Activated CD4-positive, alpha-beta T cell treated with anti-CD3 and anti-CD28 coated beads for 36 hours (primary cell): ENCODE measurements around the gene THAP11. TPM values are rescaled to one million over a fixed set of nuclear protein-coding genes. Genes with fewer than 3 reads are reported as not detected.
"Not testable (repeated sequence)": the region's sequence is repeated elsewhere in the genome, so short reads cannot be mapped to it uniquely, and the experiment has no call there.

Experiments
- ATAC-seq: fragments of 200-7000 bp; cut with Tn5 transposase; one replicate; pipeline ENCODE4 v1.10.0; 2021; ENCODE audit warnings: mild to moderate bottlenecking, moderate library complexity
- CTCF ChIA-PET: fragments of 350-600 bp; sonication (Branson Sonifier 250); formaldehyde crosslinking; loops from one replicate; lab custom pipeline; 2021; ENCODE audit warnings: antibody characterized with exemption; lab: Charles Lee
- POLR2A ChIA-PET: fragments of 350-600 bp; sonication (Branson Sonifier 250); formaldehyde crosslinking; loops from one replicate; lab custom pipeline; 2021; ENCODE audit warnings: antibody characterized with exemption, inconsistent platforms; lab: Charles Lee
- DNase-seq: peaks from one replicate; pipeline ENCODE4 v3.0.0-alpha.2; 2020
- H3K27ac Mint-ChIP-seq: one replicate; pipeline ENCODE4 v1.8.0; 2021; ENCODE audit warnings: mixed read lengths
- H3K27me3 Mint-ChIP-seq: one replicate; pipeline ENCODE4 v1.8.0; 2021; ENCODE audit warnings: mixed read lengths
- H3K36me3 Mint-ChIP-seq: one replicate; pipeline ENCODE4 v1.8.0; 2021; ENCODE audit warnings: low read depth, mixed read lengths
- H3K4me1 Mint-ChIP-seq: one replicate; pipeline ENCODE4 v1.8.0; 2021; ENCODE audit warnings: mixed read lengths
- H3K4me3 Mint-ChIP-seq: one replicate; pipeline ENCODE4 v1.8.0; 2021; ENCODE audit warnings: mild to moderate bottlenecking, moderate library complexity, mixed read lengths
- H3K9me3 Mint-ChIP-seq: one replicate; pipeline ENCODE4 v1.8.0; 2021; ENCODE audit warnings: low read depth, mixed read lengths
- intact Hi-C, 2 experiments: fragments of 100-400 bp; cut with DNase I in 1 of 2; cut with micrococcal nuclease in 1 of 2; formaldehyde crosslinking; loops; one replicate each; pipeline versions ENCODE4 v1.14.2 to v1.15.1; 2022 to 2024; cut with DNase I, micrococcal nuclease
- total RNA-seq, 2 experiments: library from RNA; stranded (reverse); gene quantifications; one replicate each; pipeline ENCODE4 v1.2.3, GENCODE V29; 2021

The THAP11 gene
- total RNA-seq, 2 experiments from 2014 or later = 31.8 to 34.5 TPM

DNA sequence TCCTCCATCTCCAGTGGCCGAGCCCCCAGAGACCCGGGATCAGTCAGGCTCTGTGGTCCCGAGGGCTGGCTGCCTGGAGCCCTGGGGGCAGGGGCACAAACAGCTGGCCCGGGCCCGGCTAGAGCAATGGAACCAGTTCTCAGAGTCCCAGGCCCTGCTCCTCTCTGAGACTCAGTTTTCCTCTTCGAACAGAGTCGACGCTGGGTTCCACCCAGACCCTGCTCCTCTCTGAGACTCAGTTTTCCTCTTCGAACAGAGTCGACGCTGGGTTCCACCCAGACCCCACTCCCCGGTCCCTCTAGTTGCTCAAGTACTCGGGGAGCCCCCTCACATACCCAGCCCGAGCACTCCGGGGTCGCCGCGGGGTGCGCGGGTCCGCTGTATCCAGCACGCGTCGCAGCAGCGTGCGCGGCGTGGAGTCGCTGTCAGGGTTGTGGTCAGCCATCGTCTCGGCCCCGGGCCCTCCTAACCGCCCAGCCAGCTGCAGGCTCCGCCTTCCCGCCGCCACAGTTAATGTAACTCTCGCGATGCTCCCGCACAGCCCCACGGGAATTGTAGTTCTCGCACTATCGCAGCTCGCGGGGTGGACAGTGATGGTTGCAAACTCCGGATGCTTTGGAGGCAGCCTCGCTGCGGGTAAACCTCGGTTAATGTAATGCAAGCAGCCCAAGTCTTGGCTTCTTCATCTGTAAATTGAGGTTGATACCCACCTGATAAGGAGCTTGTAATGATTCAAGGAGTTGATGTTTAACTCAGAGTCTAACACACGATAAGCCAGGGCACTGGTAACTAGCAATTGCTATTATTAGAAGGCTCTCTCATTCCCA lies 8.5 kb upstream of the THAP11 start:
- intact Hi-C loops = loop anchor here (1.0 to 2.0 kb wide), 8 partner anchors 9 to 607 kb away; partner anchors contain the start of genes NUTF2 (in 2 of the 2), RANBP10 (in 2 of the 2), TSNAXIP1 (in 2 of the 2) and CENPT (in 1 of the 2)
- ChIA-PET POLR2A (interaction anchor here (0.9 to 1.8 kb wide), 4 partner anchors 11 to 41 kb away, joined by 3 to 9 read pairs (median 6); partner anchors contain the start of genes NUTF2, RANBP10 and TSNAXIP1), CTCF (interaction anchor here (0.5 to 4.6 kb wide), 12 partner anchors 10 to 373 kb away, joined by 3 to 37 read pairs (median 4); partner anchors contain the start of genes RANBP10 and TSNAXIP1)
- peak overlapping the region; percentile 87 for H3K4me3 Mint-ChIP-seq
- DNase-seq = peak; percentile 97
- peak; percentile 100 for ATAC-seq
- H3K9me3 Mint-ChIP-seq = no peaks in the 10 kb centered on the region
- H3K27me3 Mint-ChIP-seq = no peaks in the 10 kb centered on the region
- peaks cover 10% of the 10 kb centered on the region for H3K36me3 Mint-ChIP-seq
- H3K27ac Mint-ChIP-seq = peak overlapping the region; percentile 78
- peaks cover 9% of the 10 kb centered on the region for H3K4me1 Mint-ChIP-seq

DNA sequence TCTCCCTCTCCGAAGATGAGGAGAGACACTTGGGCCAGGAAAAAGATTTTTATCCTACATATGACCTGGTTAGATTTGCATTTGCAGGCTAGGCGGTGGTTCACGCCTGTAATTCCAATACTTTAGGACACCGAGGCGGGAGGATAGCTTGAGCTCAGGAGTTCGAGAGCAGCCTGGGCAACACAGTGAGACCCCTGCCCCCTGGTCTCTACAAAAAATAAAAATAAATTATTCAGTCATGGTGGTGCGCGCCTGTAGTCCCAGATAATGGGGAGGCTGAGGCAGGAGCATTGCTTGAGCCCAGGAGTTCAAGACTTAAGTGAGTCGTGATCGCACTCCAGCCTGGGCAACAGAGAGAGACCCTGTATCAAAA lies 7.9 kb upstream of the THAP11 start:
- ChIA-PET CTCF (interaction anchor here (0.7 to 4.6 kb wide), 8 partner anchors 11 to 313 kb away, joined by 3 to 37 read pairs (median 4); partner anchors contain the start of genes RANBP10 and TSNAXIP1), POLR2A (interaction anchor here (0.9 to 1.8 kb wide), 4 partner anchors 10 to 41 kb away, joined by 3 to 9 read pairs (median 6); partner anchors contain the start of genes NUTF2, RANBP10 and TSNAXIP1)
- DNase-seq = no peak
- peak overlapping the region; percentile 78 for H3K27ac Mint-ChIP-seq
- peaks cover 9% of the 10 kb centered on the region for H3K4me1 Mint-ChIP-seq
- H3K27me3 Mint-ChIP-seq = no peaks in the 10 kb centered on the region
- H3K9me3 Mint-ChIP-seq = no peaks in the 10 kb centered on the region
- intact Hi-C loops = loop anchor here in 1 of 2 experiments (1.0 kb wide), 1 partner anchor 18 kb away; no protein-coding TSS in a partner anchor
- ATAC-seq = no peak
- H3K4me3 Mint-ChIP-seq = peak overlapping the region; percentile 87
- peaks cover 10% of the 10 kb centered on the region for H3K36me3 Mint-ChIP-seq

DNA sequence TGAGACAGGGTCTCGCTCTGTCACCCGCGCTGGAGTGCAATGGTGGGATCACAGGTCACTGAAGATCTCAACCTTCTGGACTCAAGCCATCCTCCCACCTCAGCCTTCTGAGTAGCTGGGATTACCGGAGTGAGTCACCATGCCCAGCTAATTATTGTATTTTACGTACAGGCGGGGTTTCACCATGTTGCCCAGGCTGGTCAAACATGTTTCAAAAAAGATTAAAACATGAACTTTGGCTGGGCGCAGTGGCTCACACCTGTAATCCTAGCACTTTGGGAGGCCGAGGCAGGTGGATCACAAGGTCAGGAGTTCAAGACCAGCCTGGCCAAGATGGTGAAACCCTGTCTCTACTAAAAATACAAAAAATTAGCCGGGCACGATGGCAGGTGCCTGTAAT lies 4.9 kb upstream of the THAP11 start:
- H3K4me3 Mint-ChIP-seq, H3K27ac Mint-ChIP-seq, H3K36me3 Mint-ChIP-seq, POLR2A ChIA-PET, intact Hi-C loops, H3K9me3 Mint-ChIP-seq, DNase-seq, ATAC-seq, H3K27me3 Mint-ChIP-seq: not testable (repeated sequence)
- peaks cover 15% of the 10 kb centered on the region for H3K4me1 Mint-ChIP-seq
- CTCF ChIA-PET = interaction anchor here (0.6 to 1.7 kb wide), 3 partner anchors 18 to 119 kb away, joined by 3 to 5 read pairs (median 3); no protein-coding TSS in a partner anchor

GRCh38 chr16:67837811-67838210 lies 4.3 kb upstream of the THAP11 start:
- Mint-ChIP-seq H3K4me3 (no peak overlapping the region), H3K36me3 (no peaks in the 10 kb centered on the region), H3K27ac (no peak overlapping the region), H3K4me1 (peaks cover 9% of the 10 kb centered on the region), H3K27me3 (no peaks in the 10 kb centered on the region), H3K9me3 (no peaks in the 10 kb centered on the region)
- ChIA-PET CTCF (interaction anchor here (0.6 to 1.7 kb wide), 2 partner anchors 21 to 31 kb away, joined by 3 to 5 read pairs; partner anchors contain the start of gene TSNAXIP1), POLR2A (no interaction called here)
- no peak for DNase-seq
- ATAC-seq = no peak
- intact Hi-C loops = no loop called here

DNA sequence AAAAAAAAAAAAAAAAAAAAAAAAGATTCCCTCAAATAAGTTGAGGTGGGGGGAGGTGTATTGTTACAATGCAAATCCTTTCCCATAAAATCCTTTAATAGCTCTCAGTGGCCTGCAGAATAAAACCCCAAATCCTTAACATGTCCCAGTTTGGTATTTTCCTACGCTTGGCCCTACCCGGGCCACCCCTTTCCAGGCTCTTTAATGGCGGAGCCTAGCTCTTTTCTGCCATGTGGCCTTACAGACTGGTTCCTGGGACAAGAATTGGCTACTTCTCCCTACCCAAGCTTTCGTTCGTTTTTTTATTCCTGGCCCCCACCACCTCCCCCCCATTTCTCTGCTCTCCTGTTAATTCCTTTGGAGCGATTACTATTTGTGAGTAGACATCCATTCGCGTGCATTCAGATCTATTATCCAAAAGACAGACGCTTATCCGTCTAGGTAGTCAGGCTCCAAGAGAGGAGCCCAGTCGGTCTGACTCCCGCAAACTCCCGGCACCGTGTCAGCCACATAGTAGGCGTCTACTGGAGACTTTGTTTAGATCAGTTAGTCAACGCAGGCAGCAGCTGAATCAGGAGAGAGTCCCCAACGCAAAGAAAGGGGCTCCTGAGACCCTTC lies 813 bp upstream of the THAP11 start:
- H3K4me1 Mint-ChIP-seq = peaks cover 33% of the 10 kb centered on the region
- intact Hi-C loops = loop anchor here in 1 of 2 experiments (10.0 kb wide), 1 partner anchor 317 kb away; the partner anchor contains the start of gene RIPOR1
- no peaks in the 10 kb centered on the region for H3K9me3 Mint-ChIP-seq
- ATAC-seq (no peak), DNase-seq (no peak)
- H3K36me3 Mint-ChIP-seq = peaks cover 15% of the 10 kb centered on the region
- ChIA-PET CTCF (interaction anchor here (0.8 to 1.0 kb wide), 3 partner anchors 17 to 129 kb away, joined by 4 read pairs; no protein-coding TSS in a partner anchor), POLR2A (interaction anchor here (0.8 kb wide), 1 partner anchor 9 kb away, joined by 3 read pairs; no protein-coding TSS in a partner anchor)
- H3K27me3 Mint-ChIP-seq = no peaks in the 10 kb centered on the region
- peak overlapping the region; percentile 97 for H3K27ac Mint-ChIP-seq
- peak overlapping the region; percentile 94 for H3K4me3 Mint-ChIP-seq

GRCh38 chr16:67842509-67843342 lies 606 bp downstream of the THAP11 start:
- CTCF ChIA-PET = interaction anchor here (0.6 to 2.7 kb wide), 8 partner anchors 10 to 179 kb away, joined by 3 to 11 read pairs (median 4); partner anchors contain the start of genes RANBP10 and TSNAXIP1

GRCh38 chr16:67843343-67843765 lies 1.2 kb downstream of the THAP11 start:
- DNase-seq (no peak), ATAC-seq (no peak)
- peaks cover 20% of the 10 kb centered on the region for H3K36me3 Mint-ChIP-seq
- H3K27me3 Mint-ChIP-seq = no peaks in the 10 kb centered on the region
- H3K9me3 Mint-ChIP-seq = no peaks in the 10 kb centered on the region
- POLR2A ChIA-PET = interaction anchor here (0.6 to 2.5 kb wide), 4 partner anchors 10 to 177 kb away, joined by 3 to 9 read pairs (median 4); partner anchors contain the start of genes RANBP10 and TSNAXIP1
- H3K27ac Mint-ChIP-seq = peak overlapping the region; percentile 93
- intact Hi-C loops = loop anchor here (1.0 to 10.0 kb wide), 2 partner anchors 319 to 596 kb away; partner anchors contain the start of genes FHOD1 (in 1 of the 2) and RIPOR1 (in 1 of the 2)
- peaks cover 41% of the 10 kb centered on the region for H3K4me1 Mint-ChIP-seq
- peak overlapping the region; percentile 94 for H3K4me3 Mint-ChIP-seq
- CTCF ChIA-PET = interaction anchor here (0.6 to 2.7 kb wide), 9 partner anchors 10 to 178 kb away, joined by 3 to 11 read pairs (median 4); partner anchors contain the start of genes RANBP10 and TSNAXIP1

More at GRCh38 chr16:67842509-67843342, 606 bp downstream of the THAP11 start:
- peak overlapping the region; percentile 94 for H3K4me3 Mint-ChIP-seq
- peak overlapping the region; percentile 93 for H3K27ac Mint-ChIP-seq
- no peaks in the 10 kb centered on the region for H3K9me3 Mint-ChIP-seq
- ATAC-seq = peak; percentile 14
- intact Hi-C loops = loop anchor here (1.0 to 10.0 kb wide), 12 partner anchors 9 to 616 kb away; partner anchors contain the start of genes RANBP10 (in 2 of the 2), TSNAXIP1 (in 2 of the 2), ACD (in 1 of the 2) and CTCF (in 1 of the 2)
- no peaks in the 10 kb centered on the region for H3K27me3 Mint-ChIP-seq
- POLR2A ChIA-PET = interaction anchor here (0.6 to 2.5 kb wide), 3 partner anchors 9 to 94 kb away, joined by 3 to 9 read pairs (median 4); partner anchors contain the start of genes RANBP10 and TSNAXIP1
- peaks cover 17% of the 10 kb centered on the region for H3K36me3 Mint-ChIP-seq
- peak; percentile 77 for DNase-seq
- H3K4me1 Mint-ChIP-seq = peaks cover 35% of the 10 kb centered on the region

- Mint-ChIP-seq H3K36me3 (peaks cover 24% of the 10 kb centered on the region), H3K4me3 (peak overlapping the region; percentile 94), H3K27ac (peak overlapping the region; percentile 93), H3K27me3 (no peaks in the 10 kb centered on the region), H3K4me1 (peaks cover 47% of the 10 kb centered on the region), H3K9me3 (no peaks in the 10 kb centered on the region)
- intact Hi-C loops = loop anchor here in 1 of 2 experiments (10.0 kb wide), 1 partner anchor 320 kb away; the partner anchor contains the start of gene RIPOR1
- ATAC-seq (no peak), DNase-seq (no peak)
- POLR2A ChIA-PET = interaction anchor here (0.6 to 2.5 kb wide), 7 partner anchors 11 to 241 kb away, joined by 3 to 9 read pairs (median 4); partner anchors contain the start of genes ACD, NFATC3, RANBP10 and TSNAXIP1
- CTCF ChIA-PET = interaction anchor here (0.5 to 2.7 kb wide), 12 partner anchors 9 to 323 kb away, joined by 3 to 12 read pairs (median 4); partner anchors contain the start of genes RANBP10 and TSNAXIP1
Measured at GRCh38 chr16:67844497-67844896, 2.4 kb downstream of the THAP11 start.

- ChIA-PET POLR2A (interaction anchor here (0.6 to 2.5 kb wide), 8 partner anchors 12 to 240 kb away, joined by 3 to 9 read pairs (median 4); partner anchors contain the start of genes ACD, NFATC3, RANBP10 and TSNAXIP1), CTCF (interaction anchor here (0.6 to 2.7 kb wide), 14 partner anchors 8 to 324 kb away, joined by 3 to 12 read pairs (median 4); partner anchors contain the start of genes RANBP10 and TSNAXIP1)
- no peaks in the 10 kb centered on the region for H3K9me3 Mint-ChIP-seq
- intact Hi-C loops = loop anchor here (1.0 to 10.0 kb wide), 19 partner anchors 12 to 364 kb away; partner anchors contain the start of genes EDC4 (in 2 of the 2), PSKH1 (in 2 of the 2), ACD (in 1 of the 2) and ATP6V0D1 (in 1 of the 2)
- H3K27ac Mint-ChIP-seq = peak overlapping the region; percentile 83
- peak overlapping the region; percentile 77 for H3K4me3 Mint-ChIP-seq
- ATAC-seq (no peak), DNase-seq (peak; percentile 15)
- peaks cover 50% of the 10 kb centered on the region for H3K4me1 Mint-ChIP-seq
- H3K27me3 Mint-ChIP-seq = no peaks in the 10 kb centered on the region
- peaks cover 27% of the 10 kb centered on the region for H3K36me3 Mint-ChIP-seq
Measured at GRCh38 chr16:67845291-67846062, 3.4 kb downstream of the THAP11 start.
